ENCODE data around the gene PIP5K1C. TPM values are rescaled to one million over a fixed set of nuclear protein-coding genes. Genes with fewer than 3 reads are reported as not detected.

The PIP5K1C gene
- 18.8 and 22.1 TPM in 2 replicates for total RNA-seq (2012; rRNA removed)

- Histone ChIP-seq H3K9ac (ENCODE audit: low read depth, low read length) (peak within 1 kb of the TSS; percentile 85), H3K4me2 (ENCODE audit: low read length) (peak within 1 kb of the TSS; percentile 89), H3K9me3 (replicated peaks; ENCODE audit: low read length) (no peaks in the 10 kb centered on the region), H3K27me3 (ENCODE audit: control insufficient read depth, insufficient read depth, low read length) (no peaks in the 10 kb centered on the region), H3K36me3 (ENCODE audit: insufficient read depth, low read length) (no peaks in the 10 kb centered on the region), H3K4me3 (ENCODE audit: low read length) (peak within 1 kb of the TSS; percentile 93), H3K4me1 (ENCODE audit: control insufficient read depth, insufficient read depth, low read length) (peaks cover 7% of the 10 kb centered on the region)
These were observed at the start of gene PIP5K1C for GRCh38 chr19:3700242-3701032. TSS of gene PIP5K1C (minus strand) at chr19:3700468. CDS start at chr19:3700390, 78 bp downstream.

- Histone ChIP-seq H3K9me3 (replicated peaks; ENCODE audit: low read length) (no peaks in the 10 kb centered on the region), H3K4me2 (ENCODE audit: low read length) (no peak overlapping the region), H3K9ac (ENCODE audit: low read depth, low read length) (no peak overlapping the region), H3K4me1 (ENCODE audit: control insufficient read depth, insufficient read depth, low read length) (no peaks in the 10 kb centered on the region), H3K4me3 (ENCODE audit: low read length) (no peak overlapping the region), H3K27me3 (ENCODE audit: control insufficient read depth, insufficient read depth, low read length) (peaks cover 6% of the 10 kb centered on the region), H3K36me3 (ENCODE audit: insufficient read depth, low read length) (peaks cover 9% of the 10 kb centered on the region)
These were observed 48.7 kb upstream of the PIP5K1C start for GRCh38 chr19:3748965-3749364.

- no peak overlapping the region for H3K4me3 ChIP-seq (ENCODE audit: low read length)
These were observed 46.2 kb upstream of the PIP5K1C start for GRCh38 chr19:3746371-3747056.

GRCh38 chr19:3745363-3746045 lies 45.2 kb upstream of the PIP5K1C start:
- Histone ChIP-seq H3K4me1 (ENCODE audit: control insufficient read depth, insufficient read depth, low read length) (no peaks in the 10 kb centered on the region), H3K36me3 (ENCODE audit: insufficient read depth, low read length) (peaks cover 4% of the 10 kb centered on the region), H3K9ac (ENCODE audit: low read depth, low read length) (no peak overlapping the region)

More at GRCh38 chr19:3746371-3747056, 46.2 kb upstream of the PIP5K1C start:
- Histone ChIP-seq H3K4me2 (ENCODE audit: low read length) (no peak overlapping the region), H3K4me1 (ENCODE audit: control insufficient read depth, insufficient read depth, low read length) (no peaks in the 10 kb centered on the region), H3K27me3 (ENCODE audit: control insufficient read depth, insufficient read depth, low read length) (peaks cover 6% of the 10 kb centered on the region), H3K36me3 (ENCODE audit: insufficient read depth, low read length) (peaks cover 9% of the 10 kb centered on the region), H3K9ac (ENCODE audit: low read depth, low read length) (no peak overlapping the region), H3K9me3 (replicated peaks; ENCODE audit: low read length) (no peaks in the 10 kb centered on the region)

GRCh38 chr19:3743486-3743885 lies 43.2 kb upstream of the PIP5K1C start:
- H3K4me2 ChIP-seq (ENCODE audit: low read length), result no peak overlapping the region
- peaks cover 7% of the 10 kb centered on the region for H3K27me3 ChIP-seq (ENCODE audit: control insufficient read depth, insufficient read depth, low read length)
- H3K36me3 ChIP-seq (ENCODE audit: insufficient read depth, low read length), result no peaks in the 10 kb centered on the region
- H3K9me3 ChIP-seq (replicated peaks; ENCODE audit: low read length), result no peaks in the 10 kb centered on the region
- no peak overlapping the region for H3K9ac ChIP-seq (ENCODE audit: low read depth, low read length)
- H3K4me1 ChIP-seq (ENCODE audit: control insufficient read depth, insufficient read depth, low read length), result no peaks in the 10 kb centered on the region
- H3K4me3 ChIP-seq (ENCODE audit: low read length), result no peak overlapping the region

More at GRCh38 chr19:3745363-3746045, 45.2 kb upstream of the PIP5K1C start:
- Histone ChIP-seq H3K9me3 (replicated peaks; ENCODE audit: low read length) (no peaks in the 10 kb centered on the region), H3K27me3 (ENCODE audit: control insufficient read depth, insufficient read depth, low read length) (peaks cover 6% of the 10 kb centered on the region), H3K4me3 (ENCODE audit: low read length) (no peak overlapping the region), H3K4me2 (ENCODE audit: low read length) (no peak overlapping the region)

GRCh38 chr19:3740431-3740830 lies 40.2 kb upstream of the PIP5K1C start:
- H3K27me3 ChIP-seq (ENCODE audit: control insufficient read depth, insufficient read depth, low read length), result peaks cover 24% of the 10 kb centered on the region
- no peak overlapping the region for H3K4me2 ChIP-seq (ENCODE audit: low read length)
- no peak overlapping the region for H3K4me3 ChIP-seq (ENCODE audit: low read length)
- no peaks in the 10 kb centered on the region for H3K9me3 ChIP-seq (replicated peaks; ENCODE audit: low read length)
- no peaks in the 10 kb centered on the region for H3K36me3 ChIP-seq (ENCODE audit: insufficient read depth, low read length)
- no peaks in the 10 kb centered on the region for H3K4me1 ChIP-seq (ENCODE audit: control insufficient read depth, insufficient read depth, low read length)
- no peak overlapping the region for H3K9ac ChIP-seq (ENCODE audit: low read depth, low read length)

- no peaks in the 10 kb centered on the region for H3K36me3 ChIP-seq (ENCODE audit: insufficient read depth, low read length)
- no peak overlapping the region for H3K9ac ChIP-seq (ENCODE audit: low read depth, low read length)
- H3K4me3 ChIP-seq (ENCODE audit: low read length), result no peak overlapping the region
- no peaks in the 10 kb centered on the region for H3K9me3 ChIP-seq (replicated peaks; ENCODE audit: low read length)
- H3K4me1 ChIP-seq (ENCODE audit: control insufficient read depth, insufficient read depth, low read length), result no peaks in the 10 kb centered on the region
- H3K4me2 ChIP-seq (ENCODE audit: low read length), result no peak overlapping the region
- peaks cover 27% of the 10 kb centered on the region for H3K27me3 ChIP-seq (ENCODE audit: control insufficient read depth, insufficient read depth, low read length)
These were observed 38.4 kb upstream of the PIP5K1C start for GRCh38 chr19:3738477-3739220.

GRCh38 chr19:3737487-3738205 lies 37.4 kb upstream of the PIP5K1C start:
- Histone ChIP-seq H3K4me3 (ENCODE audit: low read length) (no peak overlapping the region), H3K4me2 (ENCODE audit: low read length) (no peak overlapping the region), H3K36me3 (ENCODE audit: insufficient read depth, low read length) (no peaks in the 10 kb centered on the region), H3K9me3 (replicated peaks; ENCODE audit: low read length) (no peaks in the 10 kb centered on the region), H3K9ac (ENCODE audit: low read depth, low read length) (no peak overlapping the region), H3K27me3 (ENCODE audit: control insufficient read depth, insufficient read depth, low read length) (peaks cover 27% of the 10 kb centered on the region), H3K4me1 (ENCODE audit: control insufficient read depth, insufficient read depth, low read length) (no peaks in the 10 kb centered on the region)

- H3K4me2 ChIP-seq (ENCODE audit: low read length), result no peak overlapping the region
- no peak overlapping the region for H3K4me3 ChIP-seq (ENCODE audit: low read length)
- peaks cover 27% of the 10 kb centered on the region for H3K27me3 ChIP-seq (ENCODE audit: control insufficient read depth, insufficient read depth, low read length)
- H3K9me3 ChIP-seq (replicated peaks; ENCODE audit: low read length), result no peaks in the 10 kb centered on the region
- no peak overlapping the region for H3K9ac ChIP-seq (ENCODE audit: low read depth, low read length)
- H3K4me1 ChIP-seq (ENCODE audit: control insufficient read depth, insufficient read depth, low read length), result no peaks in the 10 kb centered on the region
- no peaks in the 10 kb centered on the region for H3K36me3 ChIP-seq (ENCODE audit: insufficient read depth, low read length)
These were observed 35.9 kb upstream of the PIP5K1C start for GRCh38 chr19:3736106-3736724.

GRCh38 chr19:3734310-3734600 lies 34.0 kb upstream of the PIP5K1C start:
- H3K36me3 ChIP-seq (ENCODE audit: insufficient read depth, low read length), result no peaks in the 10 kb centered on the region
- H3K27me3 ChIP-seq (ENCODE audit: control insufficient read depth, insufficient read depth, low read length), result peaks cover 27% of the 10 kb centered on the region
- H3K4me2 ChIP-seq (ENCODE audit: low read length), result no peak overlapping the region
- no peak overlapping the region for H3K4me3 ChIP-seq (ENCODE audit: low read length)
- H3K9ac ChIP-seq (ENCODE audit: low read depth, low read length), result no peak overlapping the region
- H3K9me3 ChIP-seq (replicated peaks; ENCODE audit: low read length), result no peaks in the 10 kb centered on the region
- no peaks in the 10 kb centered on the region for H3K4me1 ChIP-seq (ENCODE audit: control insufficient read depth, insufficient read depth, low read length)

Measured in skeletal muscle satellite cell (primary cell).